H9 (cell line): Measurements from ENCODE around the gene MYB. TPM values are rescaled to one million over a fixed set of nuclear protein-coding genes. Genes with fewer than 3 reads are reported as not detected.

Source experiments
- DNase-seq: peaks from one replicate; pipeline ENCODE4 v3.0.0-alpha.2; 2017
- H2AFZ ChIP-seq: one replicate; pipeline ENCODE4 v1.6.1; 2013; ENCODE audit warnings: mild to moderate bottlenecking, low read length, control low read depth, moderate library complexity
- H2AK5ac ChIP-seq: 2 replicates; pipeline ENCODE4 v1.6.1; 2013; ENCODE audit warnings: low read length, control low read depth, mixed read lengths; ENCODE audit not compliant: insufficient read length
- H2BK120ac ChIP-seq: one replicate; pipeline ENCODE4 v1.6.1; 2013; ENCODE audit warnings: low read depth, mild to moderate bottlenecking, low read length, control low read depth, inconsistent platforms; ENCODE audit not compliant: poor library complexity, severe bottlenecking
- H2BK12ac ChIP-seq: 2 replicates; pipeline ENCODE4 v1.6.1; 2013; ENCODE audit warnings: low read length, control low read depth, mixed read lengths, low read depth; ENCODE audit not compliant: insufficient read length
- H2BK15ac ChIP-seq: 2 replicates; pipeline ENCODE4 v1.6.1; 2013; ENCODE audit warnings: low read depth, low read length, control low read depth
- H2BK20ac ChIP-seq: one replicate; pipeline ENCODE4 v1.6.1; 2013; ENCODE audit warnings: low read depth, mild to moderate bottlenecking, low read length, control low read depth, inconsistent platforms; ENCODE audit not compliant: poor library complexity, severe bottlenecking
- H2BK5ac ChIP-seq: 2 replicates; pipeline ENCODE4 v1.6.1; 2013; ENCODE audit warnings: low read length, control low read depth, mixed read lengths; ENCODE audit not compliant: insufficient read length
- H3K14ac ChIP-seq: 2 replicates; pipeline ENCODE4 v1.6.1; 2013; ENCODE audit warnings: low read length, control low read depth; ENCODE audit not compliant: insufficient read depth
- H3K18ac ChIP-seq: 2 replicates; pipeline ENCODE4 v1.6.1; 2013; ENCODE audit warnings: low read depth, mild to moderate bottlenecking, mixed read lengths, low read length, control low read depth; ENCODE audit not compliant: insufficient read length
- H3K23ac ChIP-seq: 2 replicates; pipeline ENCODE4 v1.6.1; 2013; ENCODE audit warnings: low read length, control low read depth, mixed read lengths, low read depth; ENCODE audit not compliant: insufficient read length
- H3K23me2 ChIP-seq: 2 replicates; pipeline ENCODE4 v1.6.1; 2013; ENCODE audit warnings: low read depth, mild to moderate bottlenecking, mixed read lengths, low read length, control low read depth; ENCODE audit not compliant: insufficient read length, poor library complexity, severe bottlenecking
- H3K27ac ChIP-seq: 2 replicates; pipeline ENCODE4 v1.5.1; 2013; ENCODE audit warnings: low read length, control low read depth, mixed read lengths, low read depth; ENCODE audit not compliant: insufficient read length
- H3K27me3 ChIP-seq: 2 replicates; pipeline ENCODE4 v1.6.1; 2013; ENCODE audit warnings: low read length, control low read depth, inconsistent platforms; ENCODE audit not compliant: insufficient read depth
- H3K4ac ChIP-seq: 2 replicates; pipeline ENCODE4 v1.6.1; 2013; ENCODE audit warnings: low read depth, mild to moderate bottlenecking, control low read depth, inconsistent platforms, low read length, moderate library complexity
- H3K4me1 ChIP-seq: 2 replicates; pipeline ENCODE4 v1.6.1; 2013; ENCODE audit warnings: low read length, control low read depth, inconsistent platforms; ENCODE audit not compliant: insufficient read depth
- H3K4me2 ChIP-seq: 2 replicates; pipeline ENCODE4 v1.6.1; 2013; ENCODE audit warnings: low read length, control low read depth, mixed read lengths; ENCODE audit not compliant: insufficient read length, insufficient read depth
- H3K56ac ChIP-seq: 2 replicates; pipeline ENCODE4 v1.6.1; 2013; ENCODE audit warnings: low read depth, mild to moderate bottlenecking, mixed read lengths, low read length, control low read depth; ENCODE audit not compliant: insufficient read length
- H3K79me1 ChIP-seq: 2 replicates; pipeline ENCODE4 v1.6.1; 2013; ENCODE audit warnings: low read depth, mild to moderate bottlenecking, moderate library complexity, low read length, control low read depth, inconsistent platforms; ENCODE audit not compliant: insufficient read depth, poor library complexity, severe bottlenecking
- H3K79me2 ChIP-seq: 2 replicates; pipeline ENCODE4 v1.6.1; 2013; ENCODE audit warnings: low read length, control low read depth, inconsistent platforms; ENCODE audit not compliant: insufficient read depth
- H3K9ac ChIP-seq: 2 replicates; pipeline ENCODE4 v1.6.1; 2013; ENCODE audit warnings: low read length, control low read depth, mixed read lengths; ENCODE audit not compliant: insufficient read length; ENCODE audit errors: extremely low read depth
- H3K9me3 ChIP-seq: one replicate; pipeline ENCODE4 v1.6.1; 2013; ENCODE audit warnings: low read depth, low read length, inconsistent platforms; ENCODE audit not compliant: control insufficient read depth
- H3T11ph ChIP-seq: one replicate; pipeline ENCODE4 v1.6.1; 2013; ENCODE audit warnings: mild to moderate bottlenecking, low read length, control low read depth, inconsistent platforms
- H4K20me1 ChIP-seq: one replicate; pipeline ENCODE4 v1.6.1; 2013; ENCODE audit not compliant: control insufficient read depth, insufficient read length, insufficient read depth
- H4K5ac ChIP-seq: 2 replicates; pipeline ENCODE4 v1.6.1; 2013; ENCODE audit warnings: low read depth, mild to moderate bottlenecking, mixed read lengths, low read length, control low read depth; ENCODE audit not compliant: insufficient read length
- H4K8ac ChIP-seq: replicated peaks from 2 replicates; pipeline ENCODE4 v1.6.1; 2013; ENCODE audit warnings: low read length, control low read depth, mixed read lengths, low read depth; ENCODE audit not compliant: insufficient read length
- H4K91ac ChIP-seq: 2 replicates; pipeline ENCODE4 v1.6.1; 2013; ENCODE audit warnings: low read depth, mild to moderate bottlenecking, moderate library complexity, mixed read lengths, low read length, control low read depth; ENCODE audit not compliant: insufficient read length
- H3K27ac Mint-ChIP-seq, 3 experiments: 2 replicates in 2 of 3; 3 replicates in 1 of 3; pipeline ENCODE4 v1.8.0; 2020 to 2021; ENCODE audit warnings: mixed read lengths in 3 of 3, mild to moderate bottlenecking in 1 of 3, moderate library complexity in 1 of 3
- H3K27me3 Mint-ChIP-seq: 2 replicates; pipeline ENCODE4 v1.8.0; 2021; ENCODE audit warnings: low read depth, mild to moderate bottlenecking, moderate library complexity, mixed read lengths
- H3K36me3 Mint-ChIP-seq, 3 experiments: 2 replicates in 2 of 3; 3 replicates in 1 of 3; pipeline ENCODE4 v1.8.0; 2020 to 2021; ENCODE audit warnings: low read depth in 3 of 3, mixed read lengths in 3 of 3; ENCODE audit not compliant: insufficient read depth in 1 of 3
- H3K4me1 Mint-ChIP-seq, 2 experiments: 2 replicates each; pipeline ENCODE4 v1.8.0; 2020; ENCODE audit warnings: mixed read lengths in 2 of 2
- H3K4me3 Mint-ChIP-seq, 2 experiments: 2 replicates in 1 of 2; 3 replicates in 1 of 2; pipeline ENCODE4 v1.8.0; 2020 to 2021; ENCODE audit warnings: mild to moderate bottlenecking in 2 of 2, mixed read lengths in 2 of 2, moderate library complexity in 1 of 2
- H3K9me3 Mint-ChIP-seq, 2 experiments: 2 replicates in 1 of 2; 3 replicates in 1 of 2; pipeline ENCODE4 v1.8.0; 2020; ENCODE audit warnings: mild to moderate bottlenecking in 2 of 2, mixed read lengths in 2 of 2, moderate library complexity in 1 of 2
- CTCF ChIP-seq: fragments of 200-600 bp; sonication (generic); conservative IDR thresholded peaks from 3 replicates; pipeline ENCODE4 v1.8.0; 2021; ENCODE audit warnings: antibody characterized with exemption, mild to moderate bottlenecking
- WGBS: extraction: QIAGEN DNeasy Blood & Tissue Kit; methylation state at CpG from one replicate; pipeline ENCODE4 v1.1.7; 2013; ENCODE audit warnings: missing lambda C conversion rate, low lambda C conversion rate, mixed read lengths; ENCODE audit not compliant: insufficient read length; ENCODE audit errors: extremely low coverage; 5-methylcytosine and 5-hydroxymethylcytosine counted together
- total RNA-seq: library from RNA; stranded (reverse); gene quantifications from 2 replicates; pipeline ENCODE4 v1.2.1, GENCODE V29; 2021

Gene MYB
- total RNA-seq, 1 experiment from 2014 or later, result 5.8 TPM

DNA sequence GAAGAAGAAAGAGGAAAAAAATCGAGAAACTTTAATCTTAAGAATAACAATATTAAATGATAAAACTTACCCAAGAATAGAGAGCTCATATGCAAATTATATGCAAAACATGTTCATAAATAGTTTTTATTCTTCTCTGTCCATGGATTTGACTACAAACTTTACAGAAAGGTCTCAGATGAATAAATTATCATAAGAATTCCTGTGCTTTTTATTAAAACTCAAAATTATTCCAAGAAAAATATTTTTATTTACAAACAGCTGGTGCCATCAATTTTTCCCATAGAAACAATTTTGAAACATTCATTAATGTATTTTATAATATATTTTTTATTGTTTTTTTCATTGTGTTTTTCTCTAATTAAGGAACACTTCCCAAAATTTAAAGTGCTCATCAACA lies 12.1 kb downstream of the MYB start:
- Mint-ChIP-seq H3K4me1 (no peaks in the 10 kb centered on the region), H3K4me3 (no peak overlapping the region), H3K27ac (no peak overlapping the region), H3K27me3 (no peaks in the 10 kb centered on the region), H3K36me3 (peaks cover 8 to 80% (median 70%) of the 10 kb centered on the region in 3 experiments; a peak in 6 of 7 replicates), H3K9me3 (no peaks in the 10 kb centered on the region)
- Histone ChIP-seq H2BK15ac (no peak overlapping the region), H3K14ac (no peak overlapping the region), H3K23me2 (no peaks in the 10 kb centered on the region), H4K20me1 (no peaks in the 10 kb centered on the region), H3K4me2 (no peak overlapping the region), H3K9me3 (no peaks in the 10 kb centered on the region), H3K18ac (no peak overlapping the region), H3K56ac (no peak overlapping the region), H2BK12ac (no peak overlapping the region), H3K27me3 (no peaks in the 10 kb centered on the region), H3T11ph (no peak overlapping the region), H3K79me1 (no peaks in the 10 kb centered on the region), H4K91ac (no peak overlapping the region), H3K9ac (no peak overlapping the region), H4K8ac (no peak overlapping the region), H2BK5ac (no peak overlapping the region), H2BK20ac (no peak overlapping the region), H3K4ac (no peak overlapping the region), H3K79me2 (no peaks in the 10 kb centered on the region), H3K23ac (no peak overlapping the region), H4K5ac (no peak overlapping the region), H2AK5ac (no peak overlapping the region), H2AFZ (no peak overlapping the region), H3K27ac (no peak overlapping the region), H3K4me1 (no peaks in the 10 kb centered on the region), H2BK120ac (no peak overlapping the region)
- WGBS, result no CpG with 5 or more reads among the region's 1 CpG
- no peak for DNase-seq
- no peak for TF ChIP-seq CTCF
